ENCODE results near the gene CD53.
"Not testable (repeated sequence)": the region's sequence is repeated elsewhere in the genome, so short reads cannot be mapped to it uniquely, and the experiment has no call there.

The CD53 gene
- total RNA-seq, result 246 to 277 (median 272) reads per million in 3 donors

GRCh38 chr1:110872745-110873720, at the start of gene CD53:
CD53 (plus strand) TSS chr1:110873148; CDS start chr1:110891409, 18,261 bp downstream.
- H3K27ac ChIP-seq (ENCODE audit: insufficient read depth, low read length, poor library complexity, severe bottlenecking), result peak within 1 kb of the TSS; percentile 94
- H3K9me3 ChIP-seq (ENCODE audit: control insufficient read depth, low read length), result no peaks in the 10 kb centered on the region
- peaks cover 13% of the 10 kb centered on the region for H3K4me1 ChIP-seq (ENCODE audit: control insufficient read depth, insufficient read depth, low read length, poor library complexity, severe bottlenecking)
- peak within 1 kb of the TSS; percentile 81 for H3K4me3 ChIP-seq (ENCODE audit: insufficient read depth, low read depth, low read length, poor library complexity, severe bottlenecking)
- H3K27me3 ChIP-seq (replicated peaks; ENCODE audit: control insufficient read depth, insufficient read depth, low read length, poor library complexity, severe bottlenecking), result no peaks in the 10 kb centered on the region
- H3K36me3 ChIP-seq (ENCODE audit: control insufficient read depth, insufficient read depth, low read length), result peaks cover 12% of the 10 kb centered on the region
- DNase-seq, result peak; percentile 38 to 47 (median 45)

- no peaks in the 10 kb centered on the region for H3K27me3 ChIP-seq (replicated peaks; ENCODE audit: control insufficient read depth, insufficient read depth, low read length, poor library complexity, severe bottlenecking)
- H3K4me1 ChIP-seq (ENCODE audit: control insufficient read depth, insufficient read depth, low read length, poor library complexity, severe bottlenecking), result no peaks in the 10 kb centered on the region
- H3K27ac ChIP-seq (ENCODE audit: insufficient read depth, low read length, poor library complexity, severe bottlenecking), result no peak overlapping the region
- no peak overlapping the region for H3K4me3 ChIP-seq (ENCODE audit: insufficient read depth, low read depth, low read length, poor library complexity, severe bottlenecking)
- H3K9me3 ChIP-seq (ENCODE audit: control insufficient read depth, low read length), result no peaks in the 10 kb centered on the region
- no peak for DNase-seq
- no peaks in the 10 kb centered on the region for H3K36me3 ChIP-seq (ENCODE audit: control insufficient read depth, insufficient read depth, low read length)
Measured at GRCh38 chr1:110824192-110824591, 48.8 kb upstream of the CD53 start.

- peak in 2 of 3 donors; percentile 1 to 33 for DNase-seq
- H3K9me3 ChIP-seq (ENCODE audit: control insufficient read depth, low read length), result no peaks in the 10 kb centered on the region
- no peak overlapping the region for H3K27ac ChIP-seq (ENCODE audit: insufficient read depth, low read length, poor library complexity, severe bottlenecking)
- H3K4me3 ChIP-seq (ENCODE audit: insufficient read depth, low read depth, low read length, poor library complexity, severe bottlenecking), result no peak overlapping the region
- H3K4me1 ChIP-seq (ENCODE audit: control insufficient read depth, insufficient read depth, low read length, poor library complexity, severe bottlenecking), result peaks cover 3% of the 10 kb centered on the region
- no peaks in the 10 kb centered on the region for H3K27me3 ChIP-seq (replicated peaks; ENCODE audit: control insufficient read depth, insufficient read depth, low read length, poor library complexity, severe bottlenecking)
- H3K36me3 ChIP-seq (ENCODE audit: control insufficient read depth, insufficient read depth, low read length), result no peaks in the 10 kb centered on the region
Measured at GRCh38 chr1:110829955-110830553, 42.9 kb upstream of the CD53 start.

- H3K27ac ChIP-seq (ENCODE audit: insufficient read depth, low read length, poor library complexity, severe bottlenecking); H3K9me3 ChIP-seq (ENCODE audit: control insufficient read depth, low read length); H3K4me3 ChIP-seq (ENCODE audit: insufficient read depth, low read depth, low read length, poor library complexity, severe bottlenecking); H3K27me3 ChIP-seq (replicated peaks; ENCODE audit: control insufficient read depth, insufficient read depth, low read length, poor library complexity, severe bottlenecking); DNase-seq; H3K4me1 ChIP-seq (ENCODE audit: control insufficient read depth, insufficient read depth, low read length, poor library complexity, severe bottlenecking); H3K36me3 ChIP-seq (ENCODE audit: control insufficient read depth, insufficient read depth, low read length): not testable (repeated sequence)
Measured at GRCh38 chr1:110833779-110834178, 39.2 kb upstream of the CD53 start.

- DNase-seq, result no peak
- no peaks in the 10 kb centered on the region for H3K9me3 ChIP-seq (ENCODE audit: control insufficient read depth, low read length)
Measured at GRCh38 chr1:110846861-110847260, 26.1 kb upstream of the CD53 start.

GRCh38 chr1:110850145-110850544, 22.8 kb upstream of the CD53 start:
- Histone ChIP-seq H3K9me3 (ENCODE audit: control insufficient read depth, low read length) (no peaks in the 10 kb centered on the region), H3K27me3 (replicated peaks; ENCODE audit: control insufficient read depth, insufficient read depth, low read length, poor library complexity, severe bottlenecking) (no peaks in the 10 kb centered on the region), H3K4me3 (ENCODE audit: insufficient read depth, low read depth, low read length, poor library complexity, severe bottlenecking) (no peak overlapping the region), H3K36me3 (ENCODE audit: control insufficient read depth, insufficient read depth, low read length) (no peaks in the 10 kb centered on the region), H3K4me1 (ENCODE audit: control insufficient read depth, insufficient read depth, low read length, poor library complexity, severe bottlenecking) (no peaks in the 10 kb centered on the region), H3K27ac (ENCODE audit: insufficient read depth, low read length, poor library complexity, severe bottlenecking) (no peak overlapping the region)
- no peak for DNase-seq

More at GRCh38 chr1:110846861-110847260, 26.1 kb upstream of the CD53 start:
- Histone ChIP-seq H3K27me3 (replicated peaks; ENCODE audit: control insufficient read depth, insufficient read depth, low read length, poor library complexity, severe bottlenecking) (no peaks in the 10 kb centered on the region), H3K4me1 (ENCODE audit: control insufficient read depth, insufficient read depth, low read length, poor library complexity, severe bottlenecking) (no peaks in the 10 kb centered on the region), H3K4me3 (ENCODE audit: insufficient read depth, low read depth, low read length, poor library complexity, severe bottlenecking) (no peak overlapping the region), H3K36me3 (ENCODE audit: control insufficient read depth, insufficient read depth, low read length) (no peaks in the 10 kb centered on the region), H3K27ac (ENCODE audit: insufficient read depth, low read length, poor library complexity, severe bottlenecking) (no peak overlapping the region)

- H3K27me3 ChIP-seq (replicated peaks; ENCODE audit: control insufficient read depth, insufficient read depth, low read length, poor library complexity, severe bottlenecking), result no peaks in the 10 kb centered on the region
- H3K4me3 ChIP-seq (ENCODE audit: insufficient read depth, low read depth, low read length, poor library complexity, severe bottlenecking), result no peak overlapping the region
- H3K9me3 ChIP-seq (ENCODE audit: control insufficient read depth, low read length), result no peaks in the 10 kb centered on the region
- no peak for DNase-seq
- no peaks in the 10 kb centered on the region for H3K36me3 ChIP-seq (ENCODE audit: control insufficient read depth, insufficient read depth, low read length)
- no peak overlapping the region for H3K27ac ChIP-seq (ENCODE audit: insufficient read depth, low read length, poor library complexity, severe bottlenecking)
- no peaks in the 10 kb centered on the region for H3K4me1 ChIP-seq (ENCODE audit: control insufficient read depth, insufficient read depth, low read length, poor library complexity, severe bottlenecking)
Measured at GRCh38 chr1:110850627-110851026, 22.3 kb upstream of the CD53 start.

GRCh38 chr1:110853135-110853534, 19.8 kb upstream of the CD53 start:
- no peak for DNase-seq
- no peaks in the 10 kb centered on the region for H3K9me3 ChIP-seq (ENCODE audit: control insufficient read depth, low read length)
- no peak overlapping the region for H3K4me3 ChIP-seq (ENCODE audit: insufficient read depth, low read depth, low read length, poor library complexity, severe bottlenecking)
- H3K27ac ChIP-seq (ENCODE audit: insufficient read depth, low read length, poor library complexity, severe bottlenecking), result no peak overlapping the region
- no peaks in the 10 kb centered on the region for H3K4me1 ChIP-seq (ENCODE audit: control insufficient read depth, insufficient read depth, low read length, poor library complexity, severe bottlenecking)
- no peaks in the 10 kb centered on the region for H3K36me3 ChIP-seq (ENCODE audit: control insufficient read depth, insufficient read depth, low read length)
- H3K27me3 ChIP-seq (replicated peaks; ENCODE audit: control insufficient read depth, insufficient read depth, low read length, poor library complexity, severe bottlenecking), result no peaks in the 10 kb centered on the region

- H3K9me3 ChIP-seq (ENCODE audit: control insufficient read depth, low read length), result no peaks in the 10 kb centered on the region
- H3K4me1 ChIP-seq (ENCODE audit: control insufficient read depth, insufficient read depth, low read length, poor library complexity, severe bottlenecking), result no peaks in the 10 kb centered on the region
- no peak for DNase-seq
- no peak overlapping the region for H3K27ac ChIP-seq (ENCODE audit: insufficient read depth, low read length, poor library complexity, severe bottlenecking)
- H3K4me3 ChIP-seq (ENCODE audit: insufficient read depth, low read depth, low read length, poor library complexity, severe bottlenecking), result no peak overlapping the region
- H3K36me3 ChIP-seq (ENCODE audit: control insufficient read depth, insufficient read depth, low read length), result no peaks in the 10 kb centered on the region
- H3K27me3 ChIP-seq (replicated peaks; ENCODE audit: control insufficient read depth, insufficient read depth, low read length, poor library complexity, severe bottlenecking), result no peaks in the 10 kb centered on the region
Measured at GRCh38 chr1:110856410-110856809, 16.5 kb upstream of the CD53 start.
